Measurements from ENCODE around the gene ARL17B. TPM values are rescaled to one million over a fixed set of nuclear protein-coding genes. Genes with fewer than 3 reads are reported as not detected.
"Not testable (repeated sequence)": the region's sequence is repeated elsewhere in the genome, so short reads cannot be mapped to it uniquely, and the experiment has no call there.

Gene ARL17B
- total and polyA plus RNA-seq, 2 of the 4 experiments (the other 2 are of a cell fraction) = 4.8 to 6.5 TPM

DNA sequence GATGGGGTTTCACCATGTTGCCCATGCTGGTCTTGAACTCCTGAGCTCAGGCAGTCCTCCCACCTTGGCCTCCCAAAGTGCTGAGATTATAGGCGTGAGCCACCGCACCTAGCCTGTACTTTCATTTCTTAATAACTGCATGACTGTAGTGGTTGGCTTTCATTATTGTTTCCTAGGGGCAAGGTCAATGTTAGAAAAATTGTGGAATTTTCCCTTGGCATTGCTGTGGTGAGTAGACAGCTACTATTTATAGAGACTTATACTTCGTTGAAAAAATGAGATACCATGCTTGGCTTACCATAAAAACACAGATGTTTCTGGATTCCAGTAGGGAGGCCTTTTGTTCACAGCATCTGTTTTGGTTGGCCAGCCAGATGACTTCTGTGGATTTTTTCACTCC is 39.0 kb upstream of the ARL17B start:
- in situ Hi-C loops (cut with MboI; ENCODE audit: low sequenced_read_pairs); H4K91ac ChIP-seq (ENCODE audit: insufficient read depth, low read depth, low read length); H3K56ac ChIP-seq (ENCODE audit: extremely low read depth, insufficient read depth, low read length); CTCF ChIA-PET; H2BK20ac ChIP-seq (ENCODE audit: low read depth, low read length); H3K27ac ChIP-seq (ENCODE audit: insufficient read depth, low read length); H3K4ac ChIP-seq (ENCODE audit: low read depth, low read length); H3K36me3 ChIP-seq (ENCODE audit: control insufficient read depth, insufficient read depth, low read length); H2AK9ac ChIP-seq (replicated peaks; ENCODE audit: low read depth, low read length, poor library complexity); H2AK5ac ChIP-seq (ENCODE audit: low read depth, low read length); H2BK15ac ChIP-seq (ENCODE audit: low read depth, low read length); H4K5ac ChIP-seq (ENCODE audit: low read depth, low read length); H3K9me1 ChIP-seq (ENCODE audit: insufficient read depth, low read length); H4K8ac ChIP-seq (ENCODE audit: low read depth in 2 of 2, low read length in 2 of 2); H3K18ac ChIP-seq (ENCODE audit: low read depth, low read length); POLR2A ChIA-PET (ENCODE audit: unreplicated experiment); H3K9me3 ChIP-seq (ENCODE audit: control insufficient read depth, insufficient read depth, low read length); H3K14ac ChIP-seq (replicated peaks; ENCODE audit: low read depth, low read length); H3K4me3 ChIP-seq (ENCODE audit: insufficient read depth, low read depth, low read length); H2BK120ac ChIP-seq (ENCODE audit: low read depth, low read length); H2BK5ac ChIP-seq (ENCODE audit: low read depth, low read length, poor library complexity, severe bottlenecking); H3K4me1 ChIP-seq (ENCODE audit: control insufficient read depth, insufficient read depth, low read length); H3K9ac ChIP-seq (ENCODE audit: low read depth, low read length); H3K23ac ChIP-seq (ENCODE audit: low read depth, low read length); intact Hi-C loops (cut with micrococcal nuclease); H4K20me1 ChIP-seq (ENCODE audit: insufficient read depth, low read length); H3K79me1 ChIP-seq (ENCODE audit: low read depth in 1 of 2, low read length in 2 of 2); dilution Hi-C loops (cut with HindIII; ENCODE audit: low sequenced_read_pairs, unreplicated experiment); H3K27me3 ChIP-seq (ENCODE audit: control insufficient read depth, insufficient read depth, low read length); H2AFZ ChIP-seq (replicated peaks; ENCODE audit: low read length, poor library complexity); H3K4me2 ChIP-seq (ENCODE audit: low read depth, low read length); DNase-seq; BruUV-seq (replicated peaks): not testable (repeated sequence)
- WGBS, 2 experiments (ENCODE audit: extremely low coverage in 2 of 2, insufficient read length in 1 of 2) = no CpG with 5 or more reads among the region's 3 CpGs
- ATAC-seq (ENCODE audit: low read depth) = peak; percentile 68; the same call in 1 of the 2 replicates

DNA sequence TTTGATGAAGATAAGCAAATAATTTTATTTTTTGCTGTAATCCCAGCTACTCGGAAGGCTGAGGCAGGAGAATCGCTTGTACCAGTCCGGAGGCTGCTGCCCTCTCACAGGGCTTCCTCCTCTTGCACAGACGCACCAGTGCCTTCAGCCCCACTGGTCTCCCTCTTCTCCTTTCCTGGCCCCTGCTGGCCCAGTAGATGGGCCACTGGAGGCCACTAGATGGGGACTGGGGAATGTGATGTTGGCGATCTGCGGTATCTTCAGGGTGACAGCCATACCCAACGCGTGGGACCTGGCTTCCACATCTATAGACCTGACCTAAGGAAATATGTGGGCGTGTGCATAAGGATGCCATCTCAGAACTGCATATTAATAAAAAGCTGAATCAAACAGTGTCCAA is 38.4 kb upstream of the ARL17B start:
- CTCF ChIA-PET = not testable (repeated sequence)

More for the DNA sequence above, 38.4 kb upstream of the ARL17B start:
- H3K27me3 ChIP-seq (ENCODE audit: control insufficient read depth, insufficient read depth, low read length); H3K56ac ChIP-seq (ENCODE audit: extremely low read depth, insufficient read depth, low read length); dilution Hi-C loops (cut with HindIII; ENCODE audit: low sequenced_read_pairs, unreplicated experiment); ATAC-seq (ENCODE audit: low read depth); H2BK20ac ChIP-seq (ENCODE audit: low read depth, low read length); H3K4me1 ChIP-seq (ENCODE audit: control insufficient read depth, insufficient read depth, low read length); DNase-seq; H2BK5ac ChIP-seq (ENCODE audit: low read depth, low read length, poor library complexity, severe bottlenecking); H2AK9ac ChIP-seq (replicated peaks; ENCODE audit: low read depth, low read length, poor library complexity); H3K4me2 ChIP-seq (ENCODE audit: low read depth, low read length); H3K18ac ChIP-seq (ENCODE audit: low read depth, low read length); H3K9me1 ChIP-seq (ENCODE audit: insufficient read depth, low read length); H4K20me1 ChIP-seq (ENCODE audit: insufficient read depth, low read length); intact Hi-C loops (cut with micrococcal nuclease); H3K4ac ChIP-seq (ENCODE audit: low read depth, low read length); H2BK15ac ChIP-seq (ENCODE audit: low read depth, low read length); H2AK5ac ChIP-seq (ENCODE audit: low read depth, low read length); in situ Hi-C loops (cut with MboI; ENCODE audit: low sequenced_read_pairs); H3K36me3 ChIP-seq (ENCODE audit: control insufficient read depth, insufficient read depth, low read length); H3K27ac ChIP-seq (ENCODE audit: insufficient read depth, low read length); H3K9ac ChIP-seq (ENCODE audit: low read depth, low read length); H3K79me1 ChIP-seq (ENCODE audit: low read depth in 1 of 2, low read length in 2 of 2); H3K14ac ChIP-seq (replicated peaks; ENCODE audit: low read depth, low read length); BruUV-seq (replicated peaks); H4K8ac ChIP-seq (ENCODE audit: low read depth in 2 of 2, low read length in 2 of 2); H3K9me3 ChIP-seq (ENCODE audit: control insufficient read depth, insufficient read depth, low read length); POLR2A ChIA-PET (ENCODE audit: unreplicated experiment); H3K23ac ChIP-seq (ENCODE audit: low read depth, low read length); H4K91ac ChIP-seq (ENCODE audit: insufficient read depth, low read depth, low read length); H2BK120ac ChIP-seq (ENCODE audit: low read depth, low read length); H2AFZ ChIP-seq (replicated peaks; ENCODE audit: low read length, poor library complexity); H4K5ac ChIP-seq (ENCODE audit: low read depth, low read length); H3K4me3 ChIP-seq (ENCODE audit: insufficient read depth, low read depth, low read length): not testable (repeated sequence)
- no CpG with 5 or more reads among the region's 9 CpGs for WGBS, 2 experiments (ENCODE audit: extremely low coverage in 2 of 2, insufficient read length in 1 of 2)
